BLaER1 treated with 17β-estradiol and CSF1 and Interleukin-3, amounts not matched to agents 10 nM and 100 nM (cell line): ENCODE data around the gene ANK2.

Experiments used
- H3K27ac ChIP-seq, 11 experiments: shearing (Covaris generic); formaldehyde crosslinking; 2 replicates each; pipeline ENCODE4 v1.8.1; 2022
- H3K27me3 ChIP-seq, 11 experiments: shearing (Covaris generic); formaldehyde crosslinking; 2 replicates each; pipeline ENCODE4 v1.8.1; 2022
- H3K36me3 ChIP-seq, 11 experiments: shearing (Covaris generic); formaldehyde crosslinking; 2 replicates each; pipeline ENCODE4 v1.8.1; 2022
- H3K4me1 ChIP-seq, 10 experiments: shearing (Covaris generic); formaldehyde crosslinking; 2 replicates each; pipeline ENCODE4 v1.8.1; 2022
- H3K4me2 ChIP-seq, 11 experiments: shearing (Covaris generic); formaldehyde crosslinking; 2 replicates each; pipeline ENCODE4 v1.8.1; 2022
- H3K4me3 ChIP-seq, 10 experiments: shearing (Covaris generic); formaldehyde crosslinking; 2 replicates each; pipeline ENCODE4 v1.8.1; 2022
- H3K9ac ChIP-seq, 11 experiments: shearing (Covaris generic); formaldehyde crosslinking; 2 replicates each; pipeline ENCODE4 v1.8.1; 2022
- H3K9me3 ChIP-seq, 11 experiments: shearing (Covaris generic); formaldehyde crosslinking; replicated peaks in 1 of 11; 2 replicates each; pipeline ENCODE4 v1.8.1; 2022
- H4K20me1 ChIP-seq, 11 experiments: shearing (Covaris generic); formaldehyde crosslinking; 2 replicates each; pipeline ENCODE4 v1.8.1; 2022
- Cebpa-rat ChIP-seq, 11 experiments: shearing (Covaris generic); IDR thresholded peaks; 2 replicates each; pipeline ENCODE4 v1.8.1; 2022

The ANK2 gene

DNA sequence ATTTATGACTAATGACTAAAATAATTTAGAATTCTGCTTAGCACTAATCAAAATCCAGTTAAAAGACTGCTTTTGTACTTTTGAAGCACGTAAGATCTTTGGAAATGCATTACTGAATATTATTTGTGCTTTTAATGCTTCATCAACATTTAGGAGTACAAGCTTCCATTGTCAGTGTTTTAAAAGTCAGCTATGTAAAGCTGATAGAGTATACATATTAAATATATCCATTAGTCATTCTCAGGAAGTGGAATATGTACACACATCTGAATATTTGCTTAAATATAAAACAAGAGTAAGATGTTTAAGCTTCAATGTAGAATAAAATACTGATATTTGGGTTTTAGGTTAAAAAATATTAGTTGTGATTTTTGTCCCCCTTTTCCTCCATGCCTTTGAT, 54.1 kb downstream of the ANK2 start:
- no peaks in the 10 kb centered on the region for H3K27me3 ChIP-seq
- no peaks in the 10 kb centered on the region for H4K20me1 ChIP-seq
- no peak overlapping the region for H3K27ac ChIP-seq
- no peak for TF ChIP-seq Cebpa-rat (IDR thresholded peaks at IDR 0.05)
- no peaks in the 10 kb centered on the region for H3K9me3 ChIP-seq
- H3K4me1 ChIP-seq = no peaks in the 10 kb centered on the region; a peak in 1 of 20 replicates
- H3K4me2 ChIP-seq = no peak overlapping the region
- H3K4me3 ChIP-seq = no peak overlapping the region
- no peak overlapping the region for H3K9ac ChIP-seq
- H3K36me3 ChIP-seq = no peaks in the 10 kb centered on the region

DNA sequence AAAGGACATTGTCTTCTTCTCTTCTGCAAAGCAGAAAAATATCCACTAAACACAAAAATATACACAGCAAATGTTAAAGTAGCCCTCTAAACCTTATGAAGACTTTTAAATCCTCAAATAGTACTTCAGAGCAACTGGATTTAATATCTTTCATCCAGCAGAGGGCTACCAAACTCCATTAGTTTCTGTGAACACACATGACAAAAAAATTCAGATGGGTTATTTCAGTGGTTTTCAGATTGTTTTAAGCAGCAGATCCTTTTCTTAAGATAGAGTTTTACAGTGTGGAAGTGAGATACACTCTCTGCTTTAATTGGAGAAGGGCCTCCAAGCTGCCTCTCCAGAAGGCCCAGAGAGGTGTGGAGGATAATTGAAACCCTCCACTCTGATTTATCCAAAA, 56.7 kb downstream of the ANK2 start:
- no peaks in the 10 kb centered on the region for H4K20me1 ChIP-seq
- no peak overlapping the region for H3K27ac ChIP-seq
- H3K27me3 ChIP-seq = no peaks in the 10 kb centered on the region
- no peak for TF ChIP-seq Cebpa-rat (IDR thresholded peaks at IDR 0.05)
- no peaks in the 10 kb centered on the region for H3K36me3 ChIP-seq
- no peak overlapping the region for H3K4me3 ChIP-seq
- no peak overlapping the region for H3K4me2 ChIP-seq
- no peaks in the 10 kb centered on the region; a peak in 1 of 20 replicates for H3K4me1 ChIP-seq
- H3K9ac ChIP-seq = no peak overlapping the region
- no peaks in the 10 kb centered on the region for H3K9me3 ChIP-seq

DNA sequence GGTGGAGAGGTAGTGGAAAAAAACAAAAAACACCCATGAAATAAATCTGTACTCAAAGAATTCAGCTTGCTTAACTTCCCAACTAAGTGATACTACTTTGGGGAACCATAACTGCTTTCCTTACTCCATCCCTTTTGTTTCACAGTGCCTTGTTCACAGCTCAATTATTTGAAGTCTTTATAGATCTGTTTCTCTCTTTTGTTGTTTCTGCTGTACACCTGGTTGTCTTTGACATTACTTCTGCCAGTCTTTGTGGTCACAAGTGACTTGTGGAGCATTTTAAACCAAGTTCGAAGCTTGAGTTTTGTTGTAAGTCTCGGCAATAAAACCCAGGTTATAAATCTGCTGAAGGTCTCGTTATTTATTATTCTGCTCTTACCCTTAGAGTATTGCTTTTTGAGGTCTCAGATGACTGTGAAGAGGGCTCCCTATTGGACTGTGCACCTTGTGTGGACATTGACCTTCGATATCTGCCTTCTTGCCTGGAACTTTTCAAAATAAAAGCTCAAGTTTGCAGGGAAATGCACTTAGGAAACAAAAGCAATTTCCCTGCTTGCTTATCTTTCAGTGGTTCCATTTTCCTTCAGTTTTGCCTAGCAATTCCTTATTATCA, 59.8 kb downstream of the ANK2 start:
- Histone ChIP-seq H3K4me2 (no peak overlapping the region), H3K9ac (no peak overlapping the region), H4K20me1 (no peaks in the 10 kb centered on the region), H3K9me3 (no peaks in the 10 kb centered on the region), H3K27me3 (no peaks in the 10 kb centered on the region), H3K36me3 (no peaks in the 10 kb centered on the region), H3K27ac (no peak overlapping the region), H3K4me1 (no peaks in the 10 kb centered on the region; a peak in 1 of 20 replicates), H3K4me3 (no peak overlapping the region)
- TF ChIP-seq Cebpa-rat (IDR thresholded peaks at IDR 0.05) = no peak

DNA sequence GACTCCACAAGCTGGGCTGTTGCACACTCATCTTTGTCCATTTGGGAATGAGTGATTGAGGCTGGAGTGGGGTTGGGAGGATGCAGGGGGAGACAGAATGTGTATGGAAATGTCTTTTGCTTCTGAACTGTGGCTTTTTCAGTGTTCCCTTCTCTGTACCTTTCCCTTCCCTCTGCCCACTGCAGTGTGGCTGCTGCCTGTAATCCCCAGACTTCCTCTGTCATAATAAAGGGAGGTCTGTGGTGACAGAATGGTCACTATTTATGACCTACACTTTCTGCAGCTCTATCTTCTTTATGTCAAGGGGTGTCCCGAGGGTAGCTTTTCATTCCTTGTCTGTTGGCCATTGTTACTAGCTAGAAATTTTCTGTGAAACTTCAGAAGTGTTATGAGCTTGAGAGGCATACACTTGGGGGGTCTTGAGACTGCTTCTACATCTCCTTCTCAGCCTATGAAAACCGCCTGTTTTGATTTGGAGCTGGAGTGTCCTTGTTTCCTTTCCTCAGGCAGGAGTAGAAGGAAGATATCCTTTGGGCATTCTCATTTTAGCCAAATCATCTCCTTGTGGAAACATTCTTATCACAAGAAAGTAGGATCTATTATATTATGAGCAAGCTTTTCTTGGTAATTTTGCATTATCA, 63.0 kb downstream of the ANK2 start:
- Histone ChIP-seq H3K36me3 (no peaks in the 10 kb centered on the region), H3K4me3 (no peak overlapping the region), H3K27me3 (no peaks in the 10 kb centered on the region), H3K9me3 (no peaks in the 10 kb centered on the region), H3K4me2 (no peak overlapping the region), H3K4me1 (no peaks in the 10 kb centered on the region), H3K9ac (no peak overlapping the region), H4K20me1 (no peaks in the 10 kb centered on the region), H3K27ac (no peak overlapping the region)
- TF ChIP-seq Cebpa-rat (IDR thresholded peaks at IDR 0.05) = no peak

DNA sequence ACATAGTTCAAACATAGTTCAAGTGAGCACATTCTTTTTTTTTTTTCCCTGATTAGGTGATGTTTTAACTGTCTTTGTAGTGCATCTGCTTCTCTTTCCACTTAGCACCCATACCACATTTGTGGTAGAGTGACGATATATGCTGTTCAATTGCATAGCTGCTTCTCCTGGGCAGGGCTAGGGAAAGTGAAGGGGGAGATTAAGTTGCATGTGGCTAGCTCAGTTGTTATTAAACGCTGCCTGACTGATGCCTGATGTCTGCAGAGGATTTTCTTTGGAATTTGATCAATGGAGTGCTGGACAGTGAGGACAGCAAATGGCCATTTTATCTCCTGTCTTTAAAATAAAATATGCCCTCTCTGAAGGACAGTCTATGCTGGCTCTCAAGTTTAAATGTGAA, 63.7 kb downstream of the ANK2 start:
- TF ChIP-seq Cebpa-rat (IDR thresholded peaks at IDR 0.05) = no peak
- Histone ChIP-seq H3K27ac (no peak overlapping the region), H3K4me1 (no peaks in the 10 kb centered on the region), H3K9ac (no peak overlapping the region), H3K4me2 (no peak overlapping the region), H3K27me3 (no peaks in the 10 kb centered on the region), H3K4me3 (no peak overlapping the region), H3K36me3 (no peaks in the 10 kb centered on the region), H3K9me3 (no peaks in the 10 kb centered on the region), H4K20me1 (no peaks in the 10 kb centered on the region)

DNA sequence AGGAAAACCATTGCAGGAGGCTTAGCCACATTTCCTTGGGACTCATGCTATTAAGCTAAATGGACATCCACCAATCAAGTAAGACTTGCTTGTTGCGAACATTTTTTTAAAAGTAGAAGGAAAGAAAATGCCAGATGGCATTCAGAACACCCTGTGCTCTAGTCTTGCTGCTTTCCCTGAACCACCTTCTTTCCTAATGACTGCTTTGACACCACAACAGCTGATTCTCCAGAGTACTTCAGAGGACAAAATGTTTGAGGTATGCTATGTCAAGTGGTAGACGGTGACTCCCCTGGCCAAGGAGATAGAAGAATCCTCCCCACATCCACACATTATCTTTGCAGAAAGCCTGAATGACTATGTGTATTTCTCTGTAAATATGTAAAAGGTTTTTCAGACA, 65.4 kb downstream of the ANK2 start:
- H3K4me3 ChIP-seq = no peak overlapping the region
- no peak overlapping the region for H3K9ac ChIP-seq
- H3K4me1 ChIP-seq = no peaks in the 10 kb centered on the region
- no peak overlapping the region for H3K4me2 ChIP-seq
- no peak overlapping the region for H3K27ac ChIP-seq
- no peaks in the 10 kb centered on the region for H4K20me1 ChIP-seq
- no peaks in the 10 kb centered on the region for H3K9me3 ChIP-seq
- no peaks in the 10 kb centered on the region for H3K27me3 ChIP-seq
- no peaks in the 10 kb centered on the region for H3K36me3 ChIP-seq
- no peak for TF ChIP-seq Cebpa-rat (IDR thresholded peaks at IDR 0.05)

DNA sequence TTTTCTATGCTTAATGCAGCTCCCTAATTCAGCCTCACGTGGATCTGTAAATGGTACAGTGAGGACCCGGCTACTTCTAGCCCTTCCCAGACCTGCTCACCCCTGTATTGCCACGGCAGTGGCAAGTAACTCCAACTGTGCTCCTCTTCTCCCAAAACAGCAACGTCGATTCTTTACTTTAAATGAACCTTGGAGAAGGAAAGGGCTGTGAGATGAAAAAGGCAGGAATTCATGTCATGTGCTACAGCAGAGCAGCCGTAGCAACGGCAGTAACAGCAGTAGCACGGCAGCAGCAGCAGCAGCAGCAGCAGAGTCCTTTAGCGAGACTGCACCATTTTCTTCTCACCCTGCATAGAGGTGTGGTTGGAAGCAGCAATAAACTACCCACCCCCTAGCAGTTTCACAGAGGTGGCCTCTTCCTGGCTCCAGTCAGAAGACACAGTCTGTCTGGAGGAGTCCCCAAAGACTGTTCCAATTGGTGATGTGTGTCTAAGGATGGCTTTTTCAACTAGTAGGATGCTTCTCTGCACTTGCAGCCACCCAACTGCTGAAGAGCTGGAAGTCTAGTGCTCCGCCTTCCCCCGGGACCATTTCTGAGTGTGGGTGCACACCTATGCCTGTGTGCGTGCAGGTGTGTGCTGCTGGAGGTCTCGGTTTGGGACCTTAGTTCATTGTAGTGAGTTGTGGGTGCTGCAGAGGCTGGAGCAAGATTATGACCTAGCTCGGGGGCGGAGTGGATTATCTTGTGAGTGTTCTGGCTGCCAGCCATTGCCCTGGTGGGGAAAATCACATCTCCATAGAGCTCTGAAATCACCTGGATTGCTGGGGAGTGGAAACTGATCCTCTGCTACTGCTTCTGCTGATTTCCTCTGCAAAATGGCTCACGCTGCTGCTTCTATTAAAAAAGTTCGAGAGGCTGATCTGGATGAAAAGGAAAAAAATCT, 67.2 kb downstream of the ANK2 start:
- no peaks in the 10 kb centered on the region for H3K9me3 ChIP-seq
- no peak for TF ChIP-seq Cebpa-rat (IDR thresholded peaks at IDR 0.05)
- H3K27ac ChIP-seq = no peak overlapping the region
- H3K4me2 ChIP-seq = no peak overlapping the region
- H4K20me1 ChIP-seq = no peaks in the 10 kb centered on the region
- no peak overlapping the region for H3K9ac ChIP-seq
- no peaks in the 10 kb centered on the region for H3K4me1 ChIP-seq
- H3K27me3 ChIP-seq = no peaks in the 10 kb centered on the region
- no peak overlapping the region for H3K4me3 ChIP-seq
- H3K36me3 ChIP-seq = no peaks in the 10 kb centered on the region

DNA sequence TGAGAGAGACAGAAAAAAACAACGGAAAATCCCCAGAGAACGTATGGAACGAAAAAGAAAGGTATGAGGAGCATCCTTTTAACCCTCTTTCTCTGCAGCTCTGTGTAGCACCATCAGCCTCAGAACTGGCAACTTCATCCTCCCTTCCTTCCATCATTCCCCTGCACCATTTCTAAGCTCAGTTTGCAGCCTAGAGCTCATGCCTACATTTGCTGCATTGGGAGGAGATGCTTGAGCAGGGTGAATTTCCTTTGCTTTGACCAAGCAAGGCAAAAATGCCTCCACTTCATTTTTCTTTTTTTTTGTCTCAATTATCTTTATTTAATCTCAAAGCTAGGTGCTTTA, 67.9 kb downstream of the ANK2 start:
- H3K4me1 ChIP-seq = no peaks in the 10 kb centered on the region
- no peaks in the 10 kb centered on the region for H4K20me1 ChIP-seq
- H3K4me2 ChIP-seq = no peak overlapping the region
- no peaks in the 10 kb centered on the region for H3K27me3 ChIP-seq
- H3K36me3 ChIP-seq = no peaks in the 10 kb centered on the region
- no peak for TF ChIP-seq Cebpa-rat (IDR thresholded peaks at IDR 0.05)
- no peak overlapping the region for H3K4me3 ChIP-seq
- H3K9ac ChIP-seq = no peak overlapping the region
- H3K27ac ChIP-seq = no peak overlapping the region
- no peaks in the 10 kb centered on the region for H3K9me3 ChIP-seq

DNA sequence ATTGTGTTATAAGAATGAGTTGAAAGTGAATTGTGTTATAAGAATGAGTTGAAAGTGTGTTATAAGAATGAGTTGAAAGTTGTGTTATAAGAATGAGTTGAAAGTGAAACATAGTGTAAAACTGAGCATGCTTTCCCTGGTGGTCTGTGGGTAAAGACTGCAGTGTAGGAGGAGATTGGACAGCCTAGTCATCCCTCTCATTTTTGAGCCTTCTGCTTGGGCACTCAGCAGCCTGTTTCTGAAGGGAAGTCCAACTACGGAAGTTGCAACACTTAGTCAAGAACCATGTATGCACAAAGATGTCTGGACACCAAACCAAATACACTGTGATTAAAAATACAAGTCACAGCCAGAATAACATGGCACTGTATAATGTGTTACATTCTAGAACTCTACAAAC, 72.6 kb downstream of the ANK2 start:
- Histone ChIP-seq H3K4me1 (no peaks in the 10 kb centered on the region), H3K4me3 (no peak overlapping the region), H3K36me3 (no peaks in the 10 kb centered on the region), H4K20me1 (no peaks in the 10 kb centered on the region), H3K27me3 (no peaks in the 10 kb centered on the region), H3K4me2 (no peak overlapping the region), H3K9me3 (no peaks in the 10 kb centered on the region), H3K27ac (no peak overlapping the region), H3K9ac (no peak overlapping the region)
- TF ChIP-seq Cebpa-rat (IDR thresholded peaks at IDR 0.05) = no peak

DNA sequence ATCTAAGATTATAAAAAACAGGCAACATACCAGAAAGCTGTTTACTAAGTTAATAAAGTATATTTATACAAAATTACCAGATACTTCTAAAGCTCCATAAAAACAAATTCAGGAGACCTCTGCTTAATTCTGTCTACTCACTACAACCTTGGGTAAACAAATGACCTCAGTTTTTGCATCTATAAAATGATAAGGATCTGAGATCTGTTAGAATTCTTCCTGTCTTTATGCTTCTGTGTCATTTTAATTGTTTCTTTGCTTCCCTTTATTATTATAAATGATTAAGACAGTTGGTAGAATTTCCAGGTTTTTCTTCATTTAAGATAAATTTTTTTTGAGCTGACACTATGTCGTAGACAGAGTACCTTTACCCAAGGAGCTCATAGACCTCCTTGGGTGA, 76.0 kb downstream of the ANK2 start:
- no peaks in the 10 kb centered on the region for H4K20me1 ChIP-seq
- H3K36me3 ChIP-seq = no peaks in the 10 kb centered on the region
- H3K4me1 ChIP-seq = no peaks in the 10 kb centered on the region
- no peak overlapping the region for H3K27ac ChIP-seq
- no peak overlapping the region for H3K4me3 ChIP-seq
- no peak overlapping the region for H3K9ac ChIP-seq
- no peaks in the 10 kb centered on the region for H3K27me3 ChIP-seq
- H3K9me3 ChIP-seq = no peaks in the 10 kb centered on the region
- TF ChIP-seq Cebpa-rat (IDR thresholded peaks at IDR 0.05) = no peak
- H3K4me2 ChIP-seq = no peak overlapping the region
